Mesangial cell (primary cell): ENCODE results near the gene TBC1D25. TPM values are rescaled to one million over a fixed set of nuclear protein-coding genes. Genes with fewer than 3 reads are reported as not detected.

Experiments
- total RNA-seq: library from RNA; depleted of rRNA; stranded (reverse); fragments of >200 nt; gene quantifications from 2 replicates; pipeline ENCODE4 v1.2.3, GENCODE V29; 2015

TBC1D25 gene
- 10.3 and 10.5 TPM in 2 replicates for total RNA-seq

DNA sequence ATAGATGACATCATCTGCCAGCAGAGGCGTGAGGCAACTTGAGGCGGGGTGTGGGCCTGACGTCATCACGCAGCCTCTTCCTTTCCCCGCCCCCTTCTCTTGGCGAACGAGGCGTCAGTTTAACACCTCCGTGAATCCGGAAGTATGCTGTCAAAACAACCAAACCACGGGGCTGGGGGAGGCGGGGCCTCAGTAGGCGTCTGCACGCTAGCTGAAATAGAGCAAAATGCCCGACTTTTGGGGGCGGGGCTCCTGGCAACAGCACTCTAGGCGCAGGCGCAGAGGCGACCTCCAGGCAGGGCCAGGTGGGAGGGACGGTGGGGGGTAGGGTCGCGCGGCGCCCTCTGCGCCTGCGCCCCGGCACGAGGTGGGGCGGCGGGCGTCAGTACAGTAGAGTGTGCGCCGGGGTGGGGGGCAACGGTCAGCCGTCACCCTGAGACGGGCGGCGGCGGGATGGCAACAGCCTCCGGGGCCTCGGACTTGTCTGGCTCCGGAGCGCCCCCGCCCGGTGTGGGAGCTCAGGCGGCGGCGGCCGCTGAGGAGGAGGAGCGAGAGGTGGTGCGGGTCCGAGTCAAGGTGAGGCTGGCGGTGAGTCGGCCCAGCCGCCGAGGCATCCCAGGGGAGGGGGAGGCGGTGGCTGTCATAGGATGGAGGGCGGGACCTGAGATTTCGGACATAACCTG is at the start of gene TBC1D25:
Gene TBC1D25, plus strand, starts transcription at position 370 of the 683 bp plus-strand sequence. Its CDS starts 84 bp downstream, at position 454.

GRCh38 chrX:48508400-48509244 is 30.9 kb upstream of the TBC1D25 start, which contains the start of gene PORCN:
TSS of gene PORCN (plus strand) at chrX:48508992. CDS start at chrX:48509821, 829 bp downstream.

GRCh38 chrX:48521353-48522243 is 17.9 kb upstream of the TBC1D25 start, which contains the start of gene EBP:
TSS of gene EBP (plus strand) at chrX:48521808. CDS start at chrX:48523772, 1,964 bp downstream.

DNA sequence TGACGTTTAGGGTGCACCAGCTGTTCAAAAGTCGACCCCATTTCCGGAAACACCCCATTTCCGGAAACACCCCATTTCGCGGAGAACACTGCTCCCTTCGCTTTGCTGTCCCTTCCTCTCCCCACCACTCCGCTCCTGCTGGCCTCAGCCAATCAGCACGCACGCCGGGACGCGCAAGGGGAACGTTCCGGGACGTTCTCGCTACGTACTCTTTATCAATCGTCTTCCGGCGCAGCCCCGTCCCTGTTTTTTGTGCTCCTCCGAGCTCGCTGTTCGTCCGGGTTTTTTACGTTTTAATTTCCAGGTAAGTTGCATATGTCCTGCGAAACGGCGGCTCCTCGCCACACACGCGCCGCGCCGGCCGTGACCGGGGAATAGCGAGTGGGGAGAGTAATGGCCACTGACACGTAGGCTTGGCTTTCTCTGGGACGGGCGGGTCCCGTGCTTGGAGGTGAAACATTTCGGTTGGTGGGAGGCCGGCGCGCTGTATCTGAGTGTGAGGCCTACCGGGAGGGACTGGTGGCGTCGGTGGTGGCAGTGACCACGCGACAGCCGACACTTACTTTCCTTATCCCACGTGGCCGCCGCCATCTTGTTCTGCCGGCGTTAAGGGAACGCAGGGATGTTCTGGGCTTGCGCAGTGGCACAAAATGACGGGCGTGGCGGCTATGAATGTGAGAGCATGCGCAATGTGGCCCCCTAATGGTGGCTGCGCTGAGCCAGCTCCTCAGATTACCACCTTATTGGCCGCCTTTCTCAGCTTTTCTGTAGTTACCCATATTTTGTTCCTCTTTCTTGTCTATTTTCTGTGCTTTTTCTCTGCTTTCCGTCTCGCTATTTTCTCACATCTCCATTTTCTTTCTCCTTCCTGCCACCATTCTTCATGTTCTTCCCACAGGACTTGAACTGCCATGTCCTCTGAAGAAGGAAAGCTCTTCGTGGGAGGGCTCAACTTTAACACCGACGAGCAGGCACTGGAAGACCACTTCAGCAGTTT is 35.1 kb downstream of the TBC1D25 start, which contains the start of gene RBM3:
Gene RBM3, plus strand, starts transcription at position 215 of the 997 bp plus-strand sequence. Its CDS starts 697 bp downstream, at position 912.

GRCh38 chrX:48597353-48598264 is 58.1 kb downstream of the TBC1D25 start, which contains the start of gene WDR13:
TSS of gene WDR13 (plus strand) at chrX:48597492. CDS start at chrX:48597997, 505 bp downstream.

Other genes starting within 250 kb of the TBC1D25 start
- not detected in 2 replicates for gene SSX3, start 183.0 kb upstream of the TBC1D25 start, total RNA-seq
- not detected in 2 replicates for gene SSX4, start 156.2 kb upstream of the TBC1D25 start, total RNA-seq
- gene SSX4B, start 127.8 kb upstream of the TBC1D25 start, total RNA-seq: not detected in 2 replicates
- 28.0 and 75.9 TPM in 2 replicates for gene SLC38A5, start 69.5 kb upstream of the TBC1D25 start, total RNA-seq
- gene FTSJ1, start 63.5 kb upstream of the TBC1D25 start, total RNA-seq: 72.1 and 146 TPM in 2 replicates
- 19.3 and 19.9 TPM in 2 replicates for gene PORCN, start 30.7 kb upstream of the TBC1D25 start, total RNA-seq
- 71.2 and 154 TPM in 2 replicates for gene EBP, start 17.9 kb upstream of the TBC1D25 start, total RNA-seq
- gene RBM3, start 34.8 kb downstream of the TBC1D25 start, total RNA-seq: 143 and 161 TPM in 2 replicates
- 99.2 and 124 TPM in 2 replicates for gene WDR13, start 57.8 kb downstream of the TBC1D25 start, total RNA-seq
- gene WAS, start 144.1 kb downstream of the TBC1D25 start, total RNA-seq: 0.38 TPM in 1 of 2 replicates, not detected in the other
- gene SUV39H1, start 157.0 kb downstream of the TBC1D25 start, total RNA-seq: 3.9 and 29.8 TPM in 2 replicates
- gene GLOD5, start 222.0 kb downstream of the TBC1D25 start, total RNA-seq: not detected in 2 replicates
- not detected in 2 replicates for gene GATA1, start 246.9 kb downstream of the TBC1D25 start, total RNA-seq